ENCODE measurements around the gene BACH2.

DNA sequence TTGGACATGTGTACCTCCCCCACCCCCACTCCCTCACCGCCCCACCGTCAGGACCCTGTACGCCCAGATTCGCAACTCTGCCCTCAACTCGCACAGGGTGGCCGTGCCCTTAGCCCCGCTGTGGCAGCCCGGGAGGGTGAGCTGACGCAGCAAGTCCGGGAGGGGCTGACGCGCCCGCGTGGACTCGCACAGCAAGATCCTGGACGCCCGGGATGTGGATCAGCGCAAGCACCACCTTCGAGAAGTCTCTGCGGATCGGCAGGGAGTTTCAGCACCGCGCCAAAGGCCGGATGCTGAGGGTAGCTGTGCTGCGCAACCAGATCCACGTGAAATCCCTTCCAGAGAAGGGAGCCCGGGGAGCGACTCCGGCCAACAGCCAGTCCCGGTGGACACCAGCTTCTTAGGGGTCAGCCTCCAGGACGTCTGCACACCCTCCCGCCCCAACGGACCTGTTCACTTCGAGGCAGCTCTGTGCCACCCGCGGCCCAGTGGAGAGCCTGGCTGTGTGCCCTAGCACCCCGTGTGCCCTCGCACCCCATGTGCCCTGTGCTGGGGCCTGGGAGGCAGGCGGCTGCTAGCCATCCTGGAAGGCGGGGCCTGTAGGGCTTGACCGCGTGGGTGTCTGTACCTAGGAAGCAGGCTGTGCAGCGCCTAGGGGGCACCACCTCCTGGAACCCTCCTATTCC lies 409.0 kb downstream of the BACH2 start:
- TF ChIP-seq EP300 (IDR thresholded peaks at IDR 0.05) (no peak), HDAC2 (IDR thresholded peaks at IDR 0.05) (no peak), CBX8 (IDR thresholded peaks at IDR 0.05) (no peak), CEBPB (IDR thresholded peaks at IDR 0.05) (no peak), SMC3 (IDR thresholded peaks at IDR 0.05) (no peak), POLR2A (IDR thresholded peaks at IDR 0.05; ENCODE audit: low read length) (no peak), KDM1A (IDR thresholded peaks at IDR 0.05; ENCODE audit: low read depth) (no peak)
- TF ChIP-seq, protein P1, sequence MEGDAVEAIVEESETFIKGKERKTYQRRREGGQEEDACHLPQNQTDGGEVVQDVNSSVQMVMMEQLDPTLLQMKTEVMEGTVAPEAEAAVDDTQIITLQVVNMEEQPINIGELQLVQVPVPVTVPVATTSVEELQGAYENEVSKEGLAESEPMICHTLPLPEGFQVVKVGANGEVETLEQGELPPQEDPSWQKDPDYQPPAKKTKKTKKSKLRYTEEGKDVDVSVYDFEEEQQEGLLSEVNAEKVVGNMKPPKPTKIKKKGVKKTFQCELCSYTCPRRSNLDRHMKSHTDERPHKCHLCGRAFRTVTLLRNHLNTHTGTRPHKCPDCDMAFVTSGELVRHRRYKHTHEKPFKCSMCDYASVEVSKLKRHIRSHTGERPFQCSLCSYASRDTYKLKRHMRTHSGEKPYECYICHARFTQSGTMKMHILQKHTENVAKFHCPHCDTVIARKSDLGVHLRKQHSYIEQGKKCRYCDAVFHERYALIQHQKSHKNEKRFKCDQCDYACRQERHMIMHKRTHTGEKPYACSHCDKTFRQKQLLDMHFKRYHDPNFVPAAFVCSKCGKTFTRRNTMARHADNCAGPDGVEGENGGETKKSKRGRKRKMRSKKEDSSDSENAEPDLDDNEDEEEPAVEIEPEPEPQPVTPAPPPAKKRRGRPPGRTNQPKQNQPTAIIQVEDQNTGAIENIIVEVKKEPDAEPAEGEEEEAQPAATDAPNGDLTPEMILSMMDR (IDR thresholded peaks at IDR 0.05), result no peak
- TF ChIP-seq, protein P2, sequence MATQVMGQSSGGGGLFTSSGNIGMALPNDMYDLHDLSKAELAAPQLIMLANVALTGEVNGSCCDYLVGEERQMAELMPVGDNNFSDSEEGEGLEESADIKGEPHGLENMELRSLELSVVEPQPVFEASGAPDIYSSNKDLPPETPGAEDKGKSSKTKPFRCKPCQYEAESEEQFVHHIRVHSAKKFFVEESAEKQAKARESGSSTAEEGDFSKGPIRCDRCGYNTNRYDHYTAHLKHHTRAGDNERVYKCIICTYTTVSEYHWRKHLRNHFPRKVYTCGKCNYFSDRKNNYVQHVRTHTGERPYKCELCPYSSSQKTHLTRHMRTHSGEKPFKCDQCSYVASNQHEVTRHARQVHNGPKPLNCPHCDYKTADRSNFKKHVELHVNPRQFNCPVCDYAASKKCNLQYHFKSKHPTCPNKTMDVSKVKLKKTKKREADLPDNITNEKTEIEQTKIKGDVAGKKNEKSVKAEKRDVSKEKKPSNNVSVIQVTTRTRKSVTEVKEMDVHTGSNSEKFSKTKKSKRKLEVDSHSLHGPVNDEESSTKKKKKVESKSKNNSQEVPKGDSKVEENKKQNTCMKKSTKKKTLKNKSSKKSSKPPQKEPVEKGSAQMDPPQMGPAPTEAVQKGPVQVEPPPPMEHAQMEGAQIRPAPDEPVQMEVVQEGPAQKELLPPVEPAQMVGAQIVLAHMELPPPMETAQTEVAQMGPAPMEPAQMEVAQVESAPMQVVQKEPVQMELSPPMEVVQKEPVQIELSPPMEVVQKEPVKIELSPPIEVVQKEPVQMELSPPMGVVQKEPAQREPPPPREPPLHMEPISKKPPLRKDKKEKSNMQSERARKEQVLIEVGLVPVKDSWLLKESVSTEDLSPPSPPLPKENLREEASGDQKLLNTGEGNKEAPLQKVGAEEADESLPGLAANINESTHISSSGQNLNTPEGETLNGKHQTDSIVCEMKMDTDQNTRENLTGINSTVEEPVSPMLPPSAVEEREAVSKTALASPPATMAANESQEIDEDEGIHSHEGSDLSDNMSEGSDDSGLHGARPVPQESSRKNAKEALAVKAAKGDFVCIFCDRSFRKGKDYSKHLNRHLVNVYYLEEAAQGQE (IDR thresholded peaks at IDR 0.05), result no peak
- TF ChIP-seq, protein P3, sequence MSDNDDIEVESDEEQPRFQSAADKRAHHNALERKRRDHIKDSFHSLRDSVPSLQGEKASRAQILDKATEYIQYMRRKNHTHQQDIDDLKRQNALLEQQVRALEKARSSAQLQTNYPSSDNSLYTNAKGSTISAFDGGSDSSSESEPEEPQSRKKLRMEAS (IDR thresholded peaks at IDR 0.05), result no peak
- TF ChIP-seq, protein P4, sequence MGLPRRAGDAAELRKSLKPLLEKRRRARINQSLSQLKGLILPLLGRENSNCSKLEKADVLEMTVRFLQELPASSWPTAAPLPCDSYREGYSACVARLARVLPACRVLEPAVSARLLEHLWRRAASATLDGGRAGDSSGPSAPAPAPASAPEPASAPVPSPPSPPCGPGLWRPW (IDR thresholded peaks at IDR 0.05), result no peak
